ENCODE measurements around the gene CHCHD6.

Gene CHCHD6

GRCh38 chr3:126903521-126903920, 199.5 kb downstream of the CHCHD6 start:
- TF ChIP-seq POLR2AphosphoS5 (IDR thresholded peaks at IDR 0.05; ENCODE audit: low read depth, low read length) (no peak), REST (IDR thresholded peaks at IDR 0.05; ENCODE audit: insufficient read depth in 1 of 2, low read depth in 2 of 2, low read length in 2 of 2) (no peak), SIN3A (IDR thresholded peaks at IDR 0.05; ENCODE audit: borderline replicate concordance, insufficient read depth, low read length) (no peak), TAF1 (IDR thresholded peaks at IDR 0.05; ENCODE audit: borderline replicate concordance, insufficient read depth, low read length) (no peak), FOXP2 (optimal IDR thresholded peaks at IDR 0.05; ENCODE audit: borderline replicate concordance, extremely low read depth, extremely low read length, insufficient read depth) (no peak)

- TF ChIP-seq TAF1 (IDR thresholded peaks at IDR 0.05; ENCODE audit: borderline replicate concordance, insufficient read depth, low read length) = no peak
- TF ChIP-seq FOXP2 (optimal IDR thresholded peaks at IDR 0.05; ENCODE audit: borderline replicate concordance, extremely low read depth, extremely low read length, insufficient read depth) = no peak
- TF ChIP-seq REST (IDR thresholded peaks at IDR 0.05; ENCODE audit: insufficient read depth in 1 of 2, low read depth in 2 of 2, low read length in 2 of 2) = no peak
- TF ChIP-seq POLR2AphosphoS5 (IDR thresholded peaks at IDR 0.05; ENCODE audit: low read depth, low read length) = no peak
- no peak for TF ChIP-seq SIN3A (IDR thresholded peaks at IDR 0.05; ENCODE audit: borderline replicate concordance, insufficient read depth, low read length)
These were observed 203.5 kb downstream of the CHCHD6 start for GRCh38 chr3:126907557-126907956.

- TF ChIP-seq POLR2AphosphoS5 (IDR thresholded peaks at IDR 0.05; ENCODE audit: low read depth, low read length) = no peak
- TF ChIP-seq REST (IDR thresholded peaks at IDR 0.05; ENCODE audit: insufficient read depth in 1 of 2, low read depth in 2 of 2, low read length in 2 of 2) = no peak
- TF ChIP-seq TAF1 (IDR thresholded peaks at IDR 0.05; ENCODE audit: borderline replicate concordance, insufficient read depth, low read length) = no peak
- TF ChIP-seq FOXP2 (optimal IDR thresholded peaks at IDR 0.05; ENCODE audit: borderline replicate concordance, extremely low read depth, extremely low read length, insufficient read depth) = no peak
- TF ChIP-seq SIN3A (IDR thresholded peaks at IDR 0.05; ENCODE audit: borderline replicate concordance, insufficient read depth, low read length) = no peak
These were observed 204.8 kb downstream of the CHCHD6 start for GRCh38 chr3:126908752-126909275.

- TF ChIP-seq REST (IDR thresholded peaks at IDR 0.05; ENCODE audit: insufficient read depth in 1 of 2, low read depth in 2 of 2, low read length in 2 of 2) (no peak), POLR2AphosphoS5 (IDR thresholded peaks at IDR 0.05; ENCODE audit: low read depth, low read length) (no peak), FOXP2 (optimal IDR thresholded peaks at IDR 0.05; ENCODE audit: borderline replicate concordance, extremely low read depth, extremely low read length, insufficient read depth) (no peak), TAF1 (IDR thresholded peaks at IDR 0.05; ENCODE audit: borderline replicate concordance, insufficient read depth, low read length) (no peak), SIN3A (IDR thresholded peaks at IDR 0.05; ENCODE audit: borderline replicate concordance, insufficient read depth, low read length) (no peak)
These were observed 206.2 kb downstream of the CHCHD6 start for GRCh38 chr3:126910231-126910630.
